Thoracic aorta (tissue), 2 donors: Measurements from ENCODE around the gene MYO1F. TPM values are rescaled to one million over a fixed set of nuclear protein-coding genes. Genes with fewer than 3 reads are reported as not detected.

Experiments used
- ATAC-seq: fragments of 150-250 bp; one replicate; pipeline ENCODE4 v1.8.0; 2017; ENCODE audit warnings: low read depth; ENCODE audit not compliant: insufficient number of reproducible peaks, low FRiP score
- DNase-seq: peaks from one replicate; pipeline ENCODE4 v3.0.0-alpha.2; 2020; ENCODE audit warnings: low spot score
- H3K27ac ChIP-seq, 2 donors: fragments of 200-600 bp; sonication (generic); 1 replicate in 1 of 2; 2 replicates in 1 of 2; pipeline ENCODE4 v1.5.1; 2016; ENCODE audit warnings: mild to moderate bottlenecking in 2 of 2, moderate library complexity in 2 of 2
- H3K27me3 ChIP-seq: fragments of 200-600 bp; sonication (generic); replicated peaks from 2 replicates; pipeline ENCODE4 v1.6.0; 2016; ENCODE audit warnings: mild to moderate bottlenecking; ENCODE audit not compliant: insufficient read depth
- H3K36me3 ChIP-seq: fragments of 200-600 bp; sonication (generic); one replicate; pipeline ENCODE4 v1.5.1; 2016
- H3K4me1 ChIP-seq, 2 donors: fragments of 200-600 bp; sonication (generic); 1 replicate in 1 of 2; 2 replicates in 1 of 2; pipeline versions ENCODE4 v1.5.1 to v1.6.0; 2016; ENCODE audit warnings: low read depth in 2 of 2, mild to moderate bottlenecking in 1 of 2; ENCODE audit not compliant: control insufficient read depth in 1 of 2
- H3K4me3 ChIP-seq: fragments of 200-600 bp; sonication (generic); 2 replicates; pipeline ENCODE4 v1.5.1; 2016; ENCODE audit warnings: mild to moderate bottlenecking
- H3K9me3 ChIP-seq: fragments of 200-600 bp; sonication (generic); 2 replicates; pipeline ENCODE4 v1.5.1; 2016
- CTCF ChIP-seq: fragments of 200-600 bp; sonication (generic); IDR thresholded peaks from one replicate; pipeline ENCODE4 v1.5.1; 2019; ENCODE audit warnings: antibody characterized with exemption
- total RNA-seq, 2 donors: library from RNA; depleted of rRNA; stranded (reverse); fragments of >200 nt; gene quantifications; one replicate each; pipeline versions ENCODE4 v1.1.0 to v1.2.3, GENCODE V29; 2016

Gene MYO1F
- total RNA-seq, 2 donors from 2014 or later, result 29.6 to 33.9 TPM

- H3K9me3 ChIP-seq, result no peaks in the 10 kb centered on the region
- H3K4me1 ChIP-seq, result peaks cover 3 to 11% of the 10 kb centered on the region in 2 donors
- no peaks in the 10 kb centered on the region for H3K36me3 ChIP-seq
- H3K27me3 ChIP-seq, result no peaks in the 10 kb centered on the region
- no peak for TF ChIP-seq CTCF
- ATAC-seq (no peak), DNase-seq (no peak)
- H3K4me3 ChIP-seq, result no peak overlapping the region
- no peak overlapping the region for H3K27ac ChIP-seq
These were observed 75.7 kb downstream of the MYO1F start for GRCh38 chr19:8501516-8501915.

- H3K4me1 ChIP-seq, result no peaks in the 10 kb centered on the region
- no peak for TF ChIP-seq CTCF
- no peaks in the 10 kb centered on the region for H3K36me3 ChIP-seq
- DNase-seq (no peak), ATAC-seq (no peak)
- H3K4me3 ChIP-seq, result no peak overlapping the region
- H3K9me3 ChIP-seq, result no peaks in the 10 kb centered on the region
- no peaks in the 10 kb centered on the region for H3K27me3 ChIP-seq
- H3K27ac ChIP-seq, result no peak overlapping the region
These were observed 77.1 kb downstream of the MYO1F start for GRCh38 chr19:8500158-8500557.

- no peak for ATAC-seq
- H3K36me3 ChIP-seq, result no peaks in the 10 kb centered on the region
- H3K4me1 ChIP-seq, result no peaks in the 10 kb centered on the region
- no peaks in the 10 kb centered on the region for H3K9me3 ChIP-seq
- no peak overlapping the region for H3K27ac ChIP-seq
- no peaks in the 10 kb centered on the region for H3K27me3 ChIP-seq
- H3K4me3 ChIP-seq, result no peak overlapping the region
- no peak for DNase-seq
- TF ChIP-seq CTCF, result no peak
These were observed 78.0 kb downstream of the MYO1F start for GRCh38 chr19:8499048-8499833.

GRCh38 chr19:8498295-8498694 lies 78.9 kb downstream of the MYO1F start:
- no peak for ATAC-seq
- H3K4me3 ChIP-seq, result no peak overlapping the region
- no peak overlapping the region for H3K27ac ChIP-seq
- no peak for TF ChIP-seq CTCF
- no peaks in the 10 kb centered on the region for H3K4me1 ChIP-seq
- no peaks in the 10 kb centered on the region for H3K9me3 ChIP-seq
- no peak for DNase-seq
- no peaks in the 10 kb centered on the region for H3K27me3 ChIP-seq
- H3K36me3 ChIP-seq, result no peaks in the 10 kb centered on the region

- Histone ChIP-seq H3K27ac (no peak overlapping the region), H3K36me3 (peaks cover under 1% of the 10 kb centered on the region), H3K4me1 (no peaks in the 10 kb centered on the region), H3K4me3 (no peak overlapping the region), H3K9me3 (no peaks in the 10 kb centered on the region), H3K27me3 (no peaks in the 10 kb centered on the region)
- DNase-seq (no peak), ATAC-seq (no peak)
- TF ChIP-seq CTCF, result no peak
These were observed 83.1 kb downstream of the MYO1F start for GRCh38 chr19:8494158-8494557.
